Activated CD4-positive, alpha-beta T cell treated with anti-CD3 and anti-CD28 coated beads, Interleukin-2, amount 10 ng/mL, durations not matched to agents 24 days and 14 days (primary cell): ENCODE results near the gene RALGAPB. TPM values are rescaled to one million over a fixed set of nuclear protein-coding genes. Genes with fewer than 3 reads are reported as not detected.
A peak's percentile ranks its signal among the peaks of the same experiment; 100 is the strongest.
"Not testable (repeated sequence)": the region's sequence is repeated elsewhere in the genome, so short reads cannot be mapped to it uniquely, and the experiment has no call there.

Experiments
- DNase-seq: peaks from one replicate; pipeline ENCODE4 v3.0.0; 2022
- H3K27ac Mint-ChIP-seq: one replicate; pipeline ENCODE4 v1.8.0; 2022; ENCODE audit warnings: mild to moderate bottlenecking, mixed read lengths
- H3K27me3 Mint-ChIP-seq: one replicate; pipeline ENCODE4 v1.8.0; 2022; ENCODE audit warnings: mixed read lengths
- H3K36me3 Mint-ChIP-seq: one replicate; pipeline ENCODE4 v1.8.0; 2022; ENCODE audit warnings: low read depth, mild to moderate bottlenecking, mixed read lengths
- H3K4me1 Mint-ChIP-seq: one replicate; pipeline ENCODE4 v1.8.0; 2021; ENCODE audit warnings: mixed read lengths
- H3K4me3 Mint-ChIP-seq: one replicate; pipeline ENCODE4 v1.8.0; 2022; ENCODE audit warnings: mild to moderate bottlenecking, moderate library complexity, mixed read lengths
- H3K9me3 Mint-ChIP-seq: one replicate; pipeline ENCODE4 v1.8.0; 2021; ENCODE audit warnings: mixed read lengths
- intact Hi-C: fragments of 100-400 bp; cut with micrococcal nuclease; formaldehyde crosslinking; loops from one replicate; pipeline ENCODE4 v1.15.1; 2023
- total RNA-seq: library from RNA; stranded (reverse); gene quantifications from 2 replicates; pipeline ENCODE4 v1.2.3, GENCODE V29; 2022

Gene RALGAPB
- total RNA-seq, 1 donor from 2014 or later, result 29.8 TPM

- peak within 1 kb of the TSS; percentile 96 for H3K4me3 Mint-ChIP-seq
- peaks cover 32% of the 10 kb centered on the region for H3K4me1 Mint-ChIP-seq
- peaks cover 2% of the 10 kb centered on the region for H3K27me3 Mint-ChIP-seq
- intact Hi-C loops, result loop anchor here (1.0 kb wide), 2 partner anchors 11 to 37 kb away; partner anchors contain the start of gene RALGAPB
- peak within 1 kb of the TSS; percentile 96 for H3K27ac Mint-ChIP-seq
- peaks cover 47% of the 10 kb centered on the region for H3K36me3 Mint-ChIP-seq
- no peaks in the 10 kb centered on the region for H3K9me3 Mint-ChIP-seq
- DNase-seq, result peak; percentile 97
Observed at GRCh38 chr20:38434770-38435554, 37.7 kb upstream of the RALGAPB start, which contains the start of gene SNHG17. SNHG17 (minus strand) TSS chr20:38435328.

- peak overlapping the region; percentile 96 for H3K27ac Mint-ChIP-seq
- peaks cover 2% of the 10 kb centered on the region for H3K27me3 Mint-ChIP-seq
- H3K9me3 Mint-ChIP-seq, result no peaks in the 10 kb centered on the region
- H3K4me1 Mint-ChIP-seq, result peaks cover 32% of the 10 kb centered on the region
- H3K36me3 Mint-ChIP-seq, result peaks cover 46% of the 10 kb centered on the region
- intact Hi-C loops, result loop anchor here (1.0 kb wide), 2 partner anchors 11 to 37 kb away; partner anchors contain the start of gene RALGAPB
- no peak for DNase-seq
- H3K4me3 Mint-ChIP-seq, result peak overlapping the region; percentile 96
Observed at GRCh38 chr20:38435555-38435939, 37.1 kb upstream of the RALGAPB start.

- no peak overlapping the region for H3K4me3 Mint-ChIP-seq
- peaks cover 14% of the 10 kb centered on the region for H3K4me1 Mint-ChIP-seq
- H3K27me3 Mint-ChIP-seq, result peaks cover 9% of the 10 kb centered on the region
- H3K36me3 Mint-ChIP-seq, result peaks cover 24% of the 10 kb centered on the region
- DNase-seq, result no peak
- H3K9me3 Mint-ChIP-seq, result no peaks in the 10 kb centered on the region
- intact Hi-C loops, result no loop called here
- no peak overlapping the region for H3K27ac Mint-ChIP-seq
Observed at GRCh38 chr20:38437796-38438195, 34.8 kb upstream of the RALGAPB start.

- intact Hi-C loops, DNase-seq, H3K36me3 Mint-ChIP-seq, H3K4me3 Mint-ChIP-seq, H3K4me1 Mint-ChIP-seq, H3K27me3 Mint-ChIP-seq, H3K27ac Mint-ChIP-seq, H3K9me3 Mint-ChIP-seq: not testable (repeated sequence)
Observed at GRCh38 chr20:38441110-38441509, 31.5 kb upstream of the RALGAPB start.

GRCh38 chr20:38441916-38442315 is 30.7 kb upstream of the RALGAPB start:
- Mint-ChIP-seq H3K4me3 (no peak overlapping the region), H3K27me3 (peaks cover 10% of the 10 kb centered on the region), H3K4me1 (peaks cover 6% of the 10 kb centered on the region), H3K36me3 (peaks cover 3% of the 10 kb centered on the region), H3K27ac (no peak overlapping the region), H3K9me3 (no peaks in the 10 kb centered on the region)
- intact Hi-C loops, result no loop called here
- no peak for DNase-seq

GRCh38 chr20:38445381-38445796 is 27.3 kb upstream of the RALGAPB start:
- peaks cover 8% of the 10 kb centered on the region for H3K27me3 Mint-ChIP-seq
- no peak overlapping the region for H3K4me3 Mint-ChIP-seq
- H3K36me3 Mint-ChIP-seq, result peaks cover 18% of the 10 kb centered on the region
- H3K4me1 Mint-ChIP-seq, result peaks cover 24% of the 10 kb centered on the region
- no peaks in the 10 kb centered on the region for H3K9me3 Mint-ChIP-seq
- H3K27ac Mint-ChIP-seq, result no peak overlapping the region
- intact Hi-C loops, result no loop called here
- no peak for DNase-seq

GRCh38 chr20:38445901-38446425 is 26.7 kb upstream of the RALGAPB start:
- peak overlapping the region; percentile 93 for H3K27ac Mint-ChIP-seq
- no peaks in the 10 kb centered on the region for H3K9me3 Mint-ChIP-seq
- peak overlapping the region; percentile 85 for H3K4me3 Mint-ChIP-seq
- H3K27me3 Mint-ChIP-seq, result peaks cover 8% of the 10 kb centered on the region
- H3K36me3 Mint-ChIP-seq, result peaks cover 23% of the 10 kb centered on the region
- no peak for DNase-seq
- intact Hi-C loops, result loop anchor here (1.0 kb wide), 2 partner anchors 11 to 26 kb away; partner anchors contain the start of genes RALGAPB and SNHG17
- peaks cover 30% of the 10 kb centered on the region for H3K4me1 Mint-ChIP-seq

- intact Hi-C loops, result loop anchor here (1.0 kb wide), 2 partner anchors 11 to 26 kb away; partner anchors contain the start of genes RALGAPB and SNHG17
- H3K9me3 Mint-ChIP-seq, result no peaks in the 10 kb centered on the region
- peak; percentile 98 for DNase-seq
- H3K27ac Mint-ChIP-seq, result peak overlapping the region; percentile 93
- peak overlapping the region; percentile 85 for H3K4me3 Mint-ChIP-seq
- H3K4me1 Mint-ChIP-seq, result peaks cover 30% of the 10 kb centered on the region
- H3K36me3 Mint-ChIP-seq, result peaks cover 28% of the 10 kb centered on the region
- peaks cover 7% of the 10 kb centered on the region for H3K27me3 Mint-ChIP-seq
Observed at GRCh38 chr20:38446441-38447209, 26.0 kb upstream of the RALGAPB start.

GRCh38 chr20:38447251-38447661 is 25.4 kb upstream of the RALGAPB start:
- intact Hi-C loops, result no loop called here

GRCh38 chr20:38447931-38448675 is 24.5 kb upstream of the RALGAPB start:
- H3K4me3 Mint-ChIP-seq, result peak overlapping the region; percentile 85
- H3K27me3 Mint-ChIP-seq, result no peaks in the 10 kb centered on the region
- intact Hi-C loops, result no loop called here
- H3K27ac Mint-ChIP-seq, result peak overlapping the region; percentile 93
- H3K36me3 Mint-ChIP-seq, result peaks cover 31% of the 10 kb centered on the region
- no peaks in the 10 kb centered on the region for H3K9me3 Mint-ChIP-seq
- DNase-seq, result no peak
- H3K4me1 Mint-ChIP-seq, result peaks cover 30% of the 10 kb centered on the region

More at GRCh38 chr20:38447251-38447661, 25.4 kb upstream of the RALGAPB start:
- peaks cover 30% of the 10 kb centered on the region for H3K36me3 Mint-ChIP-seq
- no peaks in the 10 kb centered on the region for H3K9me3 Mint-ChIP-seq
- peak overlapping the region; percentile 85 for H3K4me3 Mint-ChIP-seq
- H3K4me1 Mint-ChIP-seq, result peaks cover 30% of the 10 kb centered on the region
- no peak for DNase-seq
- H3K27ac Mint-ChIP-seq, result peak overlapping the region; percentile 93
- peaks cover 4% of the 10 kb centered on the region for H3K27me3 Mint-ChIP-seq

- Mint-ChIP-seq H3K4me1 (peaks cover 30% of the 10 kb centered on the region), H3K9me3 (no peaks in the 10 kb centered on the region), H3K4me3 (no peak overlapping the region), H3K27ac (no peak overlapping the region), H3K36me3 (peaks cover 31% of the 10 kb centered on the region), H3K27me3 (no peaks in the 10 kb centered on the region)
- intact Hi-C loops, result no loop called here
- DNase-seq, result no peak
Observed at GRCh38 chr20:38449046-38449445, 23.6 kb upstream of the RALGAPB start.

- Mint-ChIP-seq H3K27ac (peak overlapping the region; percentile 27), H3K27me3 (no peaks in the 10 kb centered on the region), H3K36me3 (peaks cover 31% of the 10 kb centered on the region), H3K9me3 (no peaks in the 10 kb centered on the region), H3K4me1 (peaks cover 30% of the 10 kb centered on the region), H3K4me3 (no peak overlapping the region)
- DNase-seq, result no peak
- intact Hi-C loops, result no loop called here
Observed at GRCh38 chr20:38450412-38450975, 22.1 kb upstream of the RALGAPB start.
